ENCODE measurements around the gene C19orf53.
"Not testable (repeated sequence)": the region's sequence is repeated elsewhere in the genome, so short reads cannot be mapped to it uniquely, and the experiment has no call there.

C19orf53 gene

GRCh38 chr19:13778847-13779246 is 4.6 kb downstream of the C19orf53 start:
- Histone ChIP-seq H3K4me2 (ENCODE audit: low read depth, low read length, poor library complexity, severe bottlenecking) (no peak overlapping the region), H3K4me3 (ENCODE audit: low read length, poor library complexity, severe bottlenecking) (no peak overlapping the region), H3K4me1 (ENCODE audit: insufficient read depth, low read length, poor library complexity, severe bottlenecking) (peaks cover 13% of the 10 kb centered on the region), H3K36me3 (ENCODE audit: insufficient read depth, low read length) (peaks cover 17% of the 10 kb centered on the region; the same call in 1 of the 2 replicates), H3K9me2 (replicated peaks; ENCODE audit: low read depth, low read length) (no peaks in the 10 kb centered on the region), H3F3A (ENCODE audit: low read depth) (no peaks in the 10 kb centered on the region), H3K9ac (ENCODE audit: low read depth, low read length, poor library complexity, severe bottlenecking) (no peak overlapping the region), H3K79me2 (ENCODE audit: insufficient read depth, low read length) (peaks cover 30% of the 10 kb centered on the region), H4K20me1 (ENCODE audit: insufficient read depth, low read length, poor library complexity, severe bottlenecking) (peaks cover 21% of the 10 kb centered on the region), H3K9me3 (ENCODE audit: insufficient read depth, low read depth, low read length) (no peaks in the 10 kb centered on the region), H3K27me3 (ENCODE audit: insufficient read depth, low read length, poor library complexity, severe bottlenecking) (peaks cover 4% of the 10 kb centered on the region), H2AFZ (ENCODE audit: low read length) (no peak overlapping the region)
- TF ChIP-seq EZH2phosphoT487 (IDR thresholded peaks at IDR 0.05; ENCODE audit: borderline replicate concordance) (no peak), CTCF (conservative IDR thresholded peaks at IDR 0.05; ENCODE audit: low read length) (no peak)

- H3K9me2 ChIP-seq (replicated peaks; ENCODE audit: low read depth, low read length) = not testable (repeated sequence)
- H4K20me1 ChIP-seq (ENCODE audit: insufficient read depth, low read length, poor library complexity, severe bottlenecking) = peaks cover 16% of the 10 kb centered on the region
Measured at GRCh38 chr19:13779794-13780193, 5.5 kb downstream of the C19orf53 start.

GRCh38 chr19:13781547-13781946 is 7.3 kb downstream of the C19orf53 start:
- Histone ChIP-seq H3K79me2 (ENCODE audit: insufficient read depth, low read length) (peaks cover 9% of the 10 kb centered on the region; the same call in 1 of the 2 replicates), H3K4me1 (ENCODE audit: insufficient read depth, low read length, poor library complexity, severe bottlenecking) (peaks cover 10% of the 10 kb centered on the region), H3K9me2 (replicated peaks; ENCODE audit: low read depth, low read length) (no peaks in the 10 kb centered on the region), H3K27me3 (ENCODE audit: insufficient read depth, low read length, poor library complexity, severe bottlenecking) (no peaks in the 10 kb centered on the region), H3K9ac (ENCODE audit: low read depth, low read length, poor library complexity, severe bottlenecking) (no peak overlapping the region), H3K4me2 (ENCODE audit: low read depth, low read length, poor library complexity, severe bottlenecking) (no peak overlapping the region), H3F3A (ENCODE audit: low read depth) (no peaks in the 10 kb centered on the region), H3K36me3 (ENCODE audit: insufficient read depth, low read length) (peaks cover 17% of the 10 kb centered on the region; the same call in 1 of the 2 replicates), H3K4me3 (ENCODE audit: low read length, poor library complexity, severe bottlenecking) (no peak overlapping the region), H4K20me1 (ENCODE audit: insufficient read depth, low read length, poor library complexity, severe bottlenecking) (peaks cover 5% of the 10 kb centered on the region), H3K9me3 (ENCODE audit: insufficient read depth, low read depth, low read length) (no peaks in the 10 kb centered on the region), H2AFZ (ENCODE audit: low read length) (no peak overlapping the region)
- no peak for TF ChIP-seq EZH2phosphoT487 (IDR thresholded peaks at IDR 0.05; ENCODE audit: borderline replicate concordance)
- no peak for TF ChIP-seq CTCF (conservative IDR thresholded peaks at IDR 0.05; ENCODE audit: low read length)

More at GRCh38 chr19:13779794-13780193, 5.5 kb downstream of the C19orf53 start:
- H3F3A ChIP-seq (ENCODE audit: low read depth); H2AFZ ChIP-seq (ENCODE audit: low read length); H3K4me2 ChIP-seq (ENCODE audit: low read depth, low read length, poor library complexity, severe bottlenecking); H3K9me3 ChIP-seq (ENCODE audit: insufficient read depth, low read depth, low read length); H3K4me3 ChIP-seq (ENCODE audit: low read length, poor library complexity, severe bottlenecking); H3K9ac ChIP-seq (ENCODE audit: low read depth, low read length, poor library complexity, severe bottlenecking); H3K27me3 ChIP-seq (ENCODE audit: insufficient read depth, low read length, poor library complexity, severe bottlenecking): not testable (repeated sequence)
- peaks cover 17% of the 10 kb centered on the region; the same call in 1 of the 2 replicates for H3K36me3 ChIP-seq (ENCODE audit: insufficient read depth, low read length)
- H3K79me2 ChIP-seq (ENCODE audit: insufficient read depth, low read length) = peaks cover 25% of the 10 kb centered on the region
- H3K4me1 ChIP-seq (ENCODE audit: insufficient read depth, low read length, poor library complexity, severe bottlenecking) = peaks cover 16% of the 10 kb centered on the region

GRCh38 chr19:13782537-13782936 is 8.3 kb downstream of the C19orf53 start:
- TF ChIP-seq EZH2phosphoT487 (IDR thresholded peaks at IDR 0.05; ENCODE audit: borderline replicate concordance) (no peak), CTCF (conservative IDR thresholded peaks at IDR 0.05; ENCODE audit: low read length) (no peak)
- Histone ChIP-seq H3K9me2 (replicated peaks; ENCODE audit: low read depth, low read length) (no peaks in the 10 kb centered on the region), H3K4me3 (ENCODE audit: low read length, poor library complexity, severe bottlenecking) (no peak overlapping the region), H3K4me1 (ENCODE audit: insufficient read depth, low read length, poor library complexity, severe bottlenecking) (peaks cover 8% of the 10 kb centered on the region), H3K4me2 (ENCODE audit: low read depth, low read length, poor library complexity, severe bottlenecking) (no peak overlapping the region), H3K79me2 (ENCODE audit: insufficient read depth, low read length) (no peaks in the 10 kb centered on the region; the same call in 1 of the 2 replicates), H3K9ac (ENCODE audit: low read depth, low read length, poor library complexity, severe bottlenecking) (no peak overlapping the region), H4K20me1 (ENCODE audit: insufficient read depth, low read length, poor library complexity, severe bottlenecking) (no peaks in the 10 kb centered on the region), H3K9me3 (ENCODE audit: insufficient read depth, low read depth, low read length) (no peaks in the 10 kb centered on the region), H3K27me3 (ENCODE audit: insufficient read depth, low read length, poor library complexity, severe bottlenecking) (no peaks in the 10 kb centered on the region), H3F3A (ENCODE audit: low read depth) (no peaks in the 10 kb centered on the region), H3K36me3 (ENCODE audit: insufficient read depth, low read length) (peaks cover 17% of the 10 kb centered on the region; the same call in 1 of the 2 replicates), H2AFZ (ENCODE audit: low read length) (no peak overlapping the region)

Data from Loucy (cell line).